GM12878 (cell line): ENCODE results near the gene TRIP12. TPM values are rescaled to one million over a fixed set of nuclear protein-coding genes. Genes with fewer than 3 reads are reported as not detected.

ENCODE experiments used
- ATAC-seq: fragments of 200-7000 bp; cut with Tn5 transposase; 3 replicates; pipeline ENCODE4 v1.9.1; 2020; ENCODE audit warnings: mild to moderate bottlenecking, moderate library complexity
- BruUV-seq: library from RNA; stranded (reverse); fragments of 400-500 nt; replicated peaks from 2 replicates; lab custom pipeline; 2021; lab: Mats Ljungman, UMichigan
- CTCF ChIA-PET: fragments of 300-600 bp; sonication (Branson Sonifier 250); formaldehyde crosslinking; extraction: SDS; loops from one replicate; lab custom pipeline; 2021; ENCODE audit warnings: inconsistent platforms; lab: Yijun Ruan, JAX
- POLR2A ChIA-PET: fragments of 350-600 bp; formaldehyde crosslinking; extraction: SDS; loops from one replicate; lab custom pipeline; 2021; ENCODE audit warnings: inconsistent platforms; lab: Charles Lee
- RAD21 ChIA-PET: fragments of 300-600 bp; sonication (Branson Sonifier 250); formaldehyde crosslinking; loops from one replicate; lab custom pipeline; 2023; ENCODE audit warnings: antibody characterized with exemption; ENCODE audit not compliant: unreplicated experiment; lab: Charles Lee
- SMC1A ChIA-PET: fragments of 300-600 bp; sonication (Branson Sonifier 250); formaldehyde crosslinking; loops from one replicate; lab custom pipeline; 2023; ENCODE audit not compliant: unreplicated experiment, uncharacterized antibody; lab: Charles Lee
- DNase-seq: peaks from one replicate; pipeline ENCODE4 v3.0.0-alpha.2; 2011; ENCODE audit warnings: low read depth, low spot score
- FAIRE-seq: peaks from 3 replicates; lab custom pipeline; 2011; peaks lifted over from hg19 to GRCh38; lab: Jason Lieb, UNC
- H2AFZ ChIP-seq: 2 replicates; pipeline ENCODE4 v1.6.0; 2011; ENCODE audit warnings: low read depth, low read length, control low read depth; ENCODE audit not compliant: control insufficient read depth
- H3K27ac ChIP-seq: 2 replicates; pipeline ENCODE4 v1.5.1; 2011; ENCODE audit warnings: control low read depth; ENCODE audit not compliant: control insufficient read depth, insufficient read depth
- H3K27me3 ChIP-seq, 2 experiments: replicated peaks in 1 of 2; 2 replicates each; pipeline versions ENCODE4 v1.6.0 to v1.6.1; 2011; ENCODE audit warnings: low read length in 1 of 2; ENCODE audit not compliant: control insufficient read depth in 2 of 2, insufficient read depth in 2 of 2
- H3K36me3 ChIP-seq, 2 experiments: 2 replicates each; pipeline ENCODE4 v1.5.1; 2011; ENCODE audit warnings: low read length in 1 of 2; ENCODE audit not compliant: control insufficient read depth in 2 of 2, insufficient read depth in 2 of 2
- H3K4me1 ChIP-seq: 2 replicates; pipeline ENCODE4 v1.6.1; 2011; ENCODE audit warnings: mild to moderate bottlenecking, low read length, moderate library complexity, mixed read lengths; ENCODE audit not compliant: control insufficient read depth, insufficient read depth
- H3K4me2 ChIP-seq: 2 replicates; pipeline ENCODE4 v1.6.0; 2011; ENCODE audit warnings: control low read depth; ENCODE audit not compliant: control insufficient read depth, insufficient read depth
- H3K4me3 ChIP-seq: fragments of 200-600 bp; sonication (generic); 2 replicates; pipeline ENCODE4 v1.5.1; 2016
- H3K79me2 ChIP-seq: 2 replicates; pipeline ENCODE4 v1.6.0; 2011; ENCODE audit warnings: low read length; ENCODE audit not compliant: control insufficient read depth, insufficient read depth
- H3K9ac ChIP-seq: 2 replicates; pipeline ENCODE4 v1.8.0; 2011; ENCODE audit warnings: low read length, control low read depth, mixed read lengths; ENCODE audit not compliant: control insufficient read depth, insufficient read depth
- H3K9me3 ChIP-seq: replicated peaks from 3 replicates; pipeline ENCODE4 v1.5.1; 2011; ENCODE audit warnings: mild to moderate bottlenecking, low read length; ENCODE audit not compliant: control insufficient read depth, insufficient read depth
- H4K20me1 ChIP-seq: 2 replicates; pipeline ENCODE4 v1.6.0; 2011; ENCODE audit not compliant: control insufficient read depth, insufficient read depth
- CBFB ChIP-seq: IDR thresholded peaks from 2 replicates; pipeline ENCODE4 v1.6.1; 2016; ENCODE audit warnings: antibody characterized with exemption, low read depth
- HDAC2 ChIP-seq: fragments of 200-600 bp; sonication (generic); IDR thresholded peaks from 2 replicates; pipeline ENCODE4 v1.6.1; 2017
- KDM1A ChIP-seq: fragments of 200-600 bp; sonication (generic); IDR thresholded peaks from 2 replicates; pipeline ENCODE4 v1.6.1; 2016; ENCODE audit warnings: borderline replicate concordance
- MYB ChIP-seq: fragments of 150-350 bp; IDR thresholded peaks from 2 replicates; pipeline ENCODE4 v1.6.1; 2014; ENCODE audit warnings: mild to moderate bottlenecking, low read depth, low read length, borderline replicate concordance
- NFYA ChIP-seq: IDR thresholded peaks from 2 replicates; pipeline ENCODE4 v1.6.1; 2011; ENCODE audit warnings: low read depth, mild to moderate bottlenecking, low read length, improper control_type of control experiment, borderline replicate concordance
- NR2C1 ChIP-seq: fragments of 450-650 bp; IDR thresholded peaks from 2 replicates; pipeline ENCODE4 v1.6.1; 2017; ENCODE audit warnings: antibody characterized with exemption, mild to moderate bottlenecking, moderate library complexity
- PML ChIP-seq: IDR thresholded peaks from 2 replicates; pipeline ENCODE4 v1.6.1; 2012; ENCODE audit warnings: low read length, inconsistent platforms
- WGBS: methylation state at CpG from one replicate; pipeline ENCODE4 v1.1.6; 2016; ENCODE audit warnings: low lambda C conversion rate; ENCODE audit not compliant: insufficient replicate concordance, insufficient coverage; ENCODE audit errors: missing lambda C conversion rate; 5-methylcytosine and 5-hydroxymethylcytosine counted together
- in situ Hi-C: fragments of 300-500 bp; cut with MboI; formaldehyde crosslinking; loops from 9 replicates; pipeline ENCODE4 v1.14.3; 2018; ENCODE audit warnings: mixed read lengths
- intact Hi-C: fragments of 100-400 bp; cut with micrococcal nuclease; formaldehyde crosslinking; loops from one replicate; pipeline ENCODE4 v1.14.2; 2022; ENCODE audit not compliant: unreplicated experiment
- polyA plus RNA-seq, 11 experiments: library from polyadenylated mRNA; depleted of rRNA in 4 of 11; unstranded in 6 of 11; stranded (reverse) in 5 of 11; fragments of >200 nt; fragmentation: Nextera tagmentation in 4 of 11; fragmentation: Illumina TruSeq in 1 of 11; extraction: Ambion mirVana in 4 of 11; extraction: Trizol in 1 of 11; gene quantifications; 1 replicate in 1 of 11; 2 replicates in 10 of 11; pipeline versions ENCODE4 v1.2.1 to v1.2.3, GENCODE V29; 2011 to 2016; ENCODE audit warnings: inconsistent platforms in 2 of 11, missing spikeins in 2 of 11, low read depth in 1 of 11
- total RNA-seq, 4 experiments: library from RNA; depleted of rRNA in 3 of 4; stranded (reverse); fragments of >200 nt in 3 of 4; fragmentation: Illumina TruSeq in 1 of 4; extraction: Trizol in 1 of 4; gene quantifications; 2 replicates each; pipeline versions ENCODE4 v1.2.1 to v1.2.3, GENCODE V29; 2013 to 2021
- TF ChIP-seq, protein P1 (sequence below), 3 experiments: IDR thresholded peaks in 2 of 3; conservative IDR thresholded peaks in 1 of 3; 2 replicates each; pipeline ENCODE4 v1.5.1; 2011; ENCODE audit warnings: low read depth in 3 of 3, low read length in 3 of 3, mild to moderate bottlenecking in 3 of 3, control low read depth in 2 of 3, moderate library complexity in 2 of 3, inconsistent platforms in 1 of 3, mixed read lengths in 1 of 3; ENCODE audit not compliant: control insufficient read depth in 2 of 3, insufficient read depth in 1 of 3; ENCODE audit errors: extremely low read depth in 1 of 3
- TF ChIP-seq, protein P2 (sequence below): fragments of 450-650 bp; IDR thresholded peaks from 2 replicates; pipeline ENCODE4 v1.6.1; 2017; ENCODE audit warnings: mild to moderate bottlenecking, moderate library complexity

TRIP12 gene
- total and polyA plus RNA-seq, 10 of the 15 experiments (the other 5 are each of a cell fraction or from before 2014, with no cell fraction given) = 23.1 to 207 (median 97.0) TPM

GRCh38 chr2:229810786-229811185 is 111.0 kb downstream of the TRIP12 start:
- TF ChIP-seq CBFB (no peak), PML (no peak), NR2C1 (no peak), NFYA (no peak), MYB (no peak), KDM1A (no peak), HDAC2 (no peak)
- TF ChIP-seq, protein P1, sequence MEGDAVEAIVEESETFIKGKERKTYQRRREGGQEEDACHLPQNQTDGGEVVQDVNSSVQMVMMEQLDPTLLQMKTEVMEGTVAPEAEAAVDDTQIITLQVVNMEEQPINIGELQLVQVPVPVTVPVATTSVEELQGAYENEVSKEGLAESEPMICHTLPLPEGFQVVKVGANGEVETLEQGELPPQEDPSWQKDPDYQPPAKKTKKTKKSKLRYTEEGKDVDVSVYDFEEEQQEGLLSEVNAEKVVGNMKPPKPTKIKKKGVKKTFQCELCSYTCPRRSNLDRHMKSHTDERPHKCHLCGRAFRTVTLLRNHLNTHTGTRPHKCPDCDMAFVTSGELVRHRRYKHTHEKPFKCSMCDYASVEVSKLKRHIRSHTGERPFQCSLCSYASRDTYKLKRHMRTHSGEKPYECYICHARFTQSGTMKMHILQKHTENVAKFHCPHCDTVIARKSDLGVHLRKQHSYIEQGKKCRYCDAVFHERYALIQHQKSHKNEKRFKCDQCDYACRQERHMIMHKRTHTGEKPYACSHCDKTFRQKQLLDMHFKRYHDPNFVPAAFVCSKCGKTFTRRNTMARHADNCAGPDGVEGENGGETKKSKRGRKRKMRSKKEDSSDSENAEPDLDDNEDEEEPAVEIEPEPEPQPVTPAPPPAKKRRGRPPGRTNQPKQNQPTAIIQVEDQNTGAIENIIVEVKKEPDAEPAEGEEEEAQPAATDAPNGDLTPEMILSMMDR (IDR thresholded peaks at IDR 0.05 in 2 of 3, conservative IDR thresholded peaks at IDR 0.05 in 1 of 3; ENCODE audit: control insufficient read depth in 2 of 3, extremely low read depth in 1 of 3, insufficient read depth in 1 of 3, low read depth in 3 of 3, low read length in 3 of 3) = no peak
- TF ChIP-seq, protein P2, sequence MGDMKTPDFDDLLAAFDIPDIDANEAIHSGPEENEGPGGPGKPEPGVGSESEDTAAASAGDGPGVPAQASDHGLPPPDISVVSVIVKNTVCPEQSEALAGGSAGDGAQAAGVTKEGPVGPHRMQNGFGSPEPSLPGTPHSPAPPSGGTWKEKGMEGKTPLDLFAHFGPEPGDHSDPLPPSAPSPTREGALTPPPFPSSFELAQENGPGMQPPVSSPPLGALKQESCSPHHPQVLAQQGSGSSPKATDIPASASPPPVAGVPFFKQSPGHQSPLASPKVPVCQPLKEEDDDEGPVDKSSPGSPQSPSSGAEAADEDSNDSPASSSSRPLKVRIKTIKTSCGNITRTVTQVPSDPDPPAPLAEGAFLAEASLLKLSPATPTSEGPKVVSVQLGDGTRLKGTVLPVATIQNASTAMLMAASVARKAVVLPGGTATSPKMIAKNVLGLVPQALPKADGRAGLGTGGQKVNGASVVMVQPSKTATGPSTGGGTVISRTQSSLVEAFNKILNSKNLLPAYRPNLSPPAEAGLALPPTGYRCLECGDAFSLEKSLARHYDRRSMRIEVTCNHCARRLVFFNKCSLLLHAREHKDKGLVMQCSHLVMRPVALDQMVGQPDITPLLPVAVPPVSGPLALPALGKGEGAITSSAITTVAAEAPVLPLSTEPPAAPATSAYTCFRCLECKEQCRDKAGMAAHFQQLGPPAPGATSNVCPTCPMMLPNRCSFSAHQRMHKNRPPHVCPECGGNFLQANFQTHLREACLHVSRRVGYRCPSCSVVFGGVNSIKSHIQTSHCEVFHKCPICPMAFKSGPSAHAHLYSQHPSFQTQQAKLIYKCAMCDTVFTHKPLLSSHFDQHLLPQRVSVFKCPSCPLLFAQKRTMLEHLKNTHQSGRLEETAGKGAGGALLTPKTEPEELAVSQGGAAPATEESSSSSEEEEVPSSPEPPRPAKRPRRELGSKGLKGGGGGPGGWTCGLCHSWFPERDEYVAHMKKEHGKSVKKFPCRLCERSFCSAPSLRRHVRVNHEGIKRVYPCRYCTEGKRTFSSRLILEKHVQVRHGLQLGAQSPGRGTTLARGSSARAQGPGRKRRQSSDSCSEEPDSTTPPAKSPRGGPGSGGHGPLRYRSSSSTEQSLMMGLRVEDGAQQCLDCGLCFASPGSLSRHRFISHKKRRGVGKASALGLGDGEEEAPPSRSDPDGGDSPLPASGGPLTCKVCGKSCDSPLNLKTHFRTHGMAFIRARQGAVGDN = no peak
- Histone ChIP-seq H3K27me3 (no peaks in the 10 kb centered on the region), H3K4me1 (no peaks in the 10 kb centered on the region), H3K36me3 (peaks cover 3 to 37% of the 10 kb centered on the region in 2 experiments), H2AFZ (no peak overlapping the region), H3K79me2 (no peaks in the 10 kb centered on the region), H4K20me1 (no peaks in the 10 kb centered on the region), H3K9ac (no peak overlapping the region), H3K9me3 (no peaks in the 10 kb centered on the region), H3K4me2 (no peak overlapping the region), H3K4me3 (no peak overlapping the region), H3K27ac (no peak overlapping the region)
- FAIRE-seq = no peak
- BruUV-seq = no TSS peak
- in situ Hi-C loops (no loop called here), intact Hi-C loops (no loop called here)
- ChIA-PET POLR2A (no interaction called here), RAD21 (no interaction called here), SMC1A (interaction anchor here (1.3 kb wide), 1 partner anchor 10 kb away, joined by 3 read pairs; no protein-coding TSS in a partner anchor), CTCF (interaction anchor here (0.9 to 2.7 kb wide), 3 partner anchors 9 to 100 kb away, joined by 3 to 8 read pairs (median 3); no protein-coding TSS in a partner anchor)
- WGBS = 96% methylated on average over 3 of the region's 3 CpGs
- DNase-seq = no peak
- ATAC-seq = no peak
